ENCODE measurements around the gene ZNF79. TPM values are rescaled to one million over a fixed set of nuclear protein-coding genes. Genes with fewer than 3 reads are reported as not detected.
A peak's percentile ranks its signal among the peaks of the same experiment; 100 is the strongest.

Gene ZNF79
- total RNA-seq (2012; rRNA removed) (13.9 and 15.4 TPM in 2 replicates), polyA plus RNA-seq (2012; rRNA removed) (5.3 and 5.6 TPM in 2 replicates), Bru-seq, nascent RNA (percentile 70 among the genes with signal in this experiment), BruChase-seq, experiment 1, labeled RNA remaining after a 6-hour chase (percentile 84 among the genes with signal in this experiment), BruChase-seq, experiment 2, labeled RNA remaining after a 2-hour chase (percentile 76 among the genes with signal in this experiment)
- polyA plus RNA-seq (2012; cell fraction: cytosol; rRNA removed): 2.4 and 4.0 TPM in 2 replicates
- polyA plus RNA-seq (2012; cell fraction: nucleus; rRNA removed; ENCODE audit: low replicate concordance): 9.5 and 14.4 TPM in 2 replicates
- long read RNA-seq, partial matches to known transcripts: 0 of 11 reads
- long read RNA-seq, other reads (novel, unspliced or antisense): 7 of 11 reads

DNA sequence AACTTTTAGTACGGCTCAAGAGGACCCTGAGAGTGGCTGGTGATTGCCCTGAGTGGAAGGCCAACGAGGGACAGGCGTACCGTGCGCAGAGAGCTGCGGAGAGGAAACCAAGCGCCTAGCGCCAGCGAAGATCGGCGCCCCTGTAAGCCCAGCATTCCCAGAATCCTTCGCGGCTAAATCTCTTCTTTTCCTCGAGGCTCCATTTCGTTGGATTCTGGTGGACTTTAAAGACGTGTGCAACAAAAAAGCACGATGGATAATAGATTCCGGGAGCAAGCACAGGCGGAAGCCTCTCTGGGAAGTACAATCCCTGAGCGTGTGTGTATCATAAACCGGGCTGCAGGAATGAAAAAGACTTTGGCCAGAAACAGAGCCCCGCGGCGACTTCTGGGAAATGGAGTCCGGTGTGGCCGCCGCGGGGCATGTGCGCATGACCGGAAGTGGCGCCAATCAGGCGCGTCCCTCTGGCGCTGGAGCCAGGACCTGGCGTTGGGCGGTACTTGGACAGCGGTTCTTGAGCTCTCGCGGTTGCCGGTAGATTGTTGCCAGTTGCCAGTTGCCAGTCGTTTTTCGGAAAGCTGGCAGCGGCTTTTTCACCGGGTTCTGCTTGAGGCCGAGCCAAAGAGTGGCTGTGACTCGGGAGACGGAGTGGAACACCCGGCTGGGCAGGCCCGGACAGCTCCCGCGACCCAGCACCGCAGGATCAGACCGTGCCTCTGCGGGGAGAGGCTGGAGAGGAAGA is at the start of gene ZNF79:
Gene ZNF79, plus strand, starts transcription at position 449 of the 742 bp plus-strand sequence. CDS start 406 bp downstream, outside the sequence.
- H2AFZ ChIP-seq (replicated peaks; ENCODE audit: low read length, poor library complexity): peak within 1 kb of the TSS; percentile 96
- peaks cover 7% of the 10 kb centered on the region for H3K4me1 ChIP-seq (ENCODE audit: control insufficient read depth, insufficient read depth, low read length)
- CTCF ChIA-PET: no interaction called here
- peak within 1 kb of the TSS; percentile 60; the same call in 1 of the 2 replicates for H2AK5ac ChIP-seq (ENCODE audit: low read depth, low read length)
- dilution Hi-C loops (cut with HindIII; ENCODE audit: low sequenced_read_pairs, unreplicated experiment) (no loop called here), intact Hi-C loops (cut with micrococcal nuclease) (loop anchor here (2.0 to 10.0 kb wide), 2 partner anchors 199 to 483 kb away; no protein-coding TSS in a partner anchor), in situ Hi-C loops (cut with MboI; ENCODE audit: low sequenced_read_pairs) (no loop called here)
- peak within 1 kb of the TSS; percentile 98; the same call in 2 of the 3 replicates for H2BK15ac ChIP-seq (ENCODE audit: low read depth, low read length)
- H2AK9ac ChIP-seq (replicated peaks; ENCODE audit: low read depth, low read length, poor library complexity): peak within 1 kb of the TSS; percentile 96
- peak within 1 kb of the TSS; percentile 100 for H3K23ac ChIP-seq (ENCODE audit: low read depth, low read length)
- no peaks in the 10 kb centered on the region for H3K27me3 ChIP-seq (ENCODE audit: control insufficient read depth, insufficient read depth, low read length)
- H3K36me3 ChIP-seq (ENCODE audit: control insufficient read depth, insufficient read depth, low read length): peaks cover 4% of the 10 kb centered on the region
- DNase-seq (peak; percentile 88), ATAC-seq (ENCODE audit: low read depth) (peak; percentile 92)
- H4K91ac ChIP-seq (ENCODE audit: insufficient read depth, low read depth, low read length): peak within 1 kb of the TSS; percentile 99
- H3K14ac ChIP-seq (replicated peaks; ENCODE audit: low read depth, low read length): peak within 1 kb of the TSS; percentile 100
- H3K9me3 ChIP-seq (ENCODE audit: control insufficient read depth, insufficient read depth, low read length): no peaks in the 10 kb centered on the region
- H3K4me2 ChIP-seq (ENCODE audit: low read depth, low read length): peak within 1 kb of the TSS; percentile 97
- H3K4ac ChIP-seq (ENCODE audit: low read depth, low read length): peak within 1 kb of the TSS; percentile 100
- H4K5ac ChIP-seq (ENCODE audit: low read depth, low read length): peak within 1 kb of the TSS; percentile 86
- H2BK120ac ChIP-seq (ENCODE audit: low read depth, low read length): peak within 1 kb of the TSS; percentile 99
- H2BK20ac ChIP-seq (ENCODE audit: low read depth, low read length): peak within 1 kb of the TSS; percentile 96
- H3K27ac ChIP-seq (ENCODE audit: insufficient read depth, low read length): peak within 1 kb of the TSS; percentile 87
- H2BK5ac ChIP-seq (ENCODE audit: low read depth, low read length, poor library complexity, severe bottlenecking): peak within 1 kb of the TSS; percentile 91
- peak within 1 kb of the TSS; percentile 69 for H3K4me3 ChIP-seq (ENCODE audit: insufficient read depth, low read depth, low read length)
- H3K18ac ChIP-seq (ENCODE audit: low read depth, low read length): peak within 1 kb of the TSS; percentile 88
- POLR2A ChIA-PET (ENCODE audit: unreplicated experiment): interaction anchor here (0.7 kb wide), 1 partner anchor 20 kb away, joined by 6 read pairs; no protein-coding TSS in a partner anchor
- no TSS peak for BruUV-seq (replicated peaks)
- peaks cover 13% of the 10 kb centered on the region; the same call in 1 of the 2 replicates for H4K20me1 ChIP-seq (ENCODE audit: insufficient read depth, low read length)
- H3K56ac ChIP-seq (ENCODE audit: extremely low read depth, insufficient read depth, low read length): peak within 1 kb of the TSS; percentile 100
- TF ChIP-seq, protein P1, sequence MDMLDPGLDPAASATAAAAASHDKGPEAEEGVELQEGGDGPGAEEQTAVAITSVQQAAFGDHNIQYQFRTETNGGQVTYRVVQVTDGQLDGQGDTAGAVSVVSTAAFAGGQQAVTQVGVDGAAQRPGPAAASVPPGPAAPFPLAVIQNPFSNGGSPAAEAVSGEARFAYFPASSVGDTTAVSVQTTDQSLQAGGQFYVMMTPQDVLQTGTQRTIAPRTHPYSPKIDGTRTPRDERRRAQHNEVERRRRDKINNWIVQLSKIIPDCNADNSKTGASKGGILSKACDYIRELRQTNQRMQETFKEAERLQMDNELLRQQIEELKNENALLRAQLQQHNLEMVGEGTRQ (IDR thresholded peaks at IDR 0.05; ENCODE audit: low read depth, low read length): peak; percentile 53
- TF ChIP-seq POLR2A (IDR thresholded peaks at IDR 0.05; ENCODE audit: low read depth, low read length) (peak; percentile 72), MXI1 (IDR thresholded peaks at IDR 0.05; ENCODE audit: borderline replicate concordance, low read depth, low read length) (peak; percentile 72; the same call in 1 of the 2 replicates), RFX5 (IDR thresholded peaks at IDR 0.05; ENCODE audit: low read depth, low read length) (no peak), MAZ (IDR thresholded peaks at IDR 0.05; ENCODE audit: borderline replicate concordance, low read depth, low read length) (0 out of 2 replicates have a peak, but pooled peaks have one; percentile 5)
- TF ChIP-seq, protein P2, sequence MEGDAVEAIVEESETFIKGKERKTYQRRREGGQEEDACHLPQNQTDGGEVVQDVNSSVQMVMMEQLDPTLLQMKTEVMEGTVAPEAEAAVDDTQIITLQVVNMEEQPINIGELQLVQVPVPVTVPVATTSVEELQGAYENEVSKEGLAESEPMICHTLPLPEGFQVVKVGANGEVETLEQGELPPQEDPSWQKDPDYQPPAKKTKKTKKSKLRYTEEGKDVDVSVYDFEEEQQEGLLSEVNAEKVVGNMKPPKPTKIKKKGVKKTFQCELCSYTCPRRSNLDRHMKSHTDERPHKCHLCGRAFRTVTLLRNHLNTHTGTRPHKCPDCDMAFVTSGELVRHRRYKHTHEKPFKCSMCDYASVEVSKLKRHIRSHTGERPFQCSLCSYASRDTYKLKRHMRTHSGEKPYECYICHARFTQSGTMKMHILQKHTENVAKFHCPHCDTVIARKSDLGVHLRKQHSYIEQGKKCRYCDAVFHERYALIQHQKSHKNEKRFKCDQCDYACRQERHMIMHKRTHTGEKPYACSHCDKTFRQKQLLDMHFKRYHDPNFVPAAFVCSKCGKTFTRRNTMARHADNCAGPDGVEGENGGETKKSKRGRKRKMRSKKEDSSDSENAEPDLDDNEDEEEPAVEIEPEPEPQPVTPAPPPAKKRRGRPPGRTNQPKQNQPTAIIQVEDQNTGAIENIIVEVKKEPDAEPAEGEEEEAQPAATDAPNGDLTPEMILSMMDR (conservative IDR thresholded peaks at IDR 0.05; ENCODE audit: low read depth, low read length): no peak
- H4K8ac ChIP-seq (ENCODE audit: low read depth in 2 of 2, low read length in 2 of 2): peak within 1 kb of the TSS; percentile 96 to 99
- H3K79me1 ChIP-seq (ENCODE audit: low read depth in 1 of 2, low read length in 2 of 2): peaks cover 33 to 60% of the 10 kb centered on the region in 2 experiments
- peak within 1 kb of the TSS; percentile 90 for H3K9ac ChIP-seq (ENCODE audit: low read depth, low read length)
- whole genome bisulfite sequencing, 2 experiments (ENCODE audit: extremely low coverage in 2 of 2, insufficient read length in 1 of 2): 0% methylated on average over 36 of the region's 54 CpGs; no CpG with 5 or more reads in 1 of the 2 experiments
- H3K9me1 ChIP-seq (ENCODE audit: insufficient read depth, low read length): peaks cover 9% of the 10 kb centered on the region; the same call in 1 of the 2 replicates

Measured in IMR-90 (cell line).